Activated naive CD4-positive, alpha-beta T cell treated with Interleukin-2 at 50 U/mL for 16 hours (primary cell): Measurements from ENCODE around the gene SP3.

Experiments
- DNase-seq: peaks from one replicate; pipeline ENCODE4 v3.0.0-alpha.2; 2020

Gene SP3

DNA sequence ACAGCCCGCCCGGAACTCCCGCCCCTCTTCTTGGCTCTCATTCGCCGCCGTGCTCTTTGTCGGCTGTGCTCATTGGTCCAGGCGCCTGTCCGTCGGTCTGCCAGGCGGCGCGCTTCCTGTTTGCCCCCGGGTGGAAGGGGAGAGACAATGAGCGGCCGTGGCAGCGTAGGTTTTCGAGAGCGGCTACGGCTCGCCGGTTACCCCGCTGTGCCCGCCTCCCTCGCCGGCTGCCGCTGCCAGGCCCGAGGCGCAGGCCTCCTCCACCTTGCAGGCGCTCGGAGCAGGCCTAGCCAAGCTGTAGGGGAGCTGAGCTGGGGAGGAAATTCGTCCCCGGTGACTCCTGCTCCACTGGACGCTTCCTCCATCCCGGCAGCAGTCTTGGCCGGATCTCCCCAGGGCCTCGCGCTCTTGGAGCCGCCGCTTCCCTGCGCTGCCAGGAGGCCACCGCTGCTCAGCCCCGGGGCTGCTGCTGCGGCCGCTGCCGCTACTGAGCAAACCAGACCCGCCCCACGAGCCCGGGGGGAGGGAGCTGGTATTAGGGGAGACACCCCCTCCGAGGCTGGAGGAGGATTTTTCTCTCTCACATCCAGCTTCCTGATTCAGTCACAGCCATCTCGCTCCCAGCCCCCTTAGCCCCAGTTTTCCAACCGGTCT, at the start of gene SP3:
Gene SP3 (minus strand): TSS at position 2 of the 654 bp plus-strand sequence. CDS start 202 bp downstream, outside the sequence.
- peak; percentile 96 for DNase-seq

DNA sequence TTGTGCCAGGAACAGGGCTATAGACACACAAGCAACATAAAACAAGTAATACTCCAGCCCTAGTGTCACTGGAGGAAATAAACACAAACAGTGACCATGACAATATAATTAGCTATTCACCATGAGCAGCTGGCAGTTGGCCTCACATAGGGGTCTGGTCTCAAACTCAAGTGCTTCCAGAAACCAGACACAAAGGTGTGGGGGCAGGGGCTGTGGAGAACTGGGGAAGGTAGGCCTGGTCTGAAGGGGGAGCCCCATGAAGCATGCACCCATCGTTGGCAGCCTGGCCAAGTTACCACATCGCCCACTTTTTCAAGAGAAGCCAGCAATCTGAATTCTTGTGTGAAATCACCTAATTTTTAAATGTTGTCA, 49.5 kb upstream of the SP3 start:
- DNase-seq = no peak

DNA sequence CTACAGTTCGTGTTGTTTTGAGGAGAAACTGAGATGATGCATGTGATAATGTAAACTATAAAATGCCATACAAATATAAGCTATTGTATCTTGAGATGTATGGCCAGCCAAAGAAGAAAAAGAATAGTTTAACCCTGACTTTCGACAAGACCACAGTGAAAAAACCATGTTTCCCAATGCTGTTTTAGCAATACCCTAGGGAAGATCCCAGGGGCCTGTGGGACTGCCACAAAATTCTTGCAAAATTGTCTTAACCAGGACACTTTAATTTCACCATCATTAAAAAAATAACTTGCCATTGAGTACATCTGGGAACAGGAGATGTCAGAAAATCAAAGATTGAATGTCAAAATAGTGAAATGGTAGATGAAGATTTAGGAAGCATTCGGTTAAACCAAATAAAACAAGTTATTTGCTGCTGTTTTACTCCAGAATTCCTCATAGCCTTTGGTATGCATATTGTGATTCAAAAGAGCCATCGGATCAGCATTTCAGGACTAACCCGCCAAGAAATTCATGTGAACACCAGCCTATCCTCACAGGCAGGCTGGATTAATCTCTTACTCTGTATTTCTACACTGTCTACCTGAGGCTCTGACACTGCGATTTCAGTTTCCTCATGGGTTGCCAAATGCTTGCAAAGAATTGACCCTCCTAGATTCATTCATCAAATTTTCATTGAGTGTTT, 49.0 kb upstream of the SP3 start:
- no peak for DNase-seq

DNA sequence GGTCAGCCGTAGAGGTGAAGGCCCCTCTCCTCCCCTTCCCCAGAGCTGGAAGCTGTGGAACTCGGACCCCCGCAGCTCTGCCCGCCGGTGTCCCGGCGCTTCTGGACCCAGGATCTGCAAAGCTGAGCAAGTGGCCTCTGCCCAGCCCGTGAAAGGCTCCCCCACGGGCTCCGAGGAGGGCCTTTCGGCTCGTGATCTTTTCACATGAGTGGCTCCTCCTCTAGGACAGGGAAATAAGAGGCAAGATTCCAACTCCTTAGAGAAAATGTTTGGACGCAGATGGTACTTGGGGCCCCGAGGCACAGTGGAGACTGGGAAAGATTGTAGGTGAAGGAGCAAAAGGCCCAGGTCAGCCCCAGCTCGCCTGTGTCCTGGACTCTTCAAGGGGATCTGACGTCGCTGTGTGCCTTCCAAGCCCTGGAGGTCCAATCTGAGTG, 48.2 kb upstream of the SP3 start:
- DNase-seq = no peak

DNA sequence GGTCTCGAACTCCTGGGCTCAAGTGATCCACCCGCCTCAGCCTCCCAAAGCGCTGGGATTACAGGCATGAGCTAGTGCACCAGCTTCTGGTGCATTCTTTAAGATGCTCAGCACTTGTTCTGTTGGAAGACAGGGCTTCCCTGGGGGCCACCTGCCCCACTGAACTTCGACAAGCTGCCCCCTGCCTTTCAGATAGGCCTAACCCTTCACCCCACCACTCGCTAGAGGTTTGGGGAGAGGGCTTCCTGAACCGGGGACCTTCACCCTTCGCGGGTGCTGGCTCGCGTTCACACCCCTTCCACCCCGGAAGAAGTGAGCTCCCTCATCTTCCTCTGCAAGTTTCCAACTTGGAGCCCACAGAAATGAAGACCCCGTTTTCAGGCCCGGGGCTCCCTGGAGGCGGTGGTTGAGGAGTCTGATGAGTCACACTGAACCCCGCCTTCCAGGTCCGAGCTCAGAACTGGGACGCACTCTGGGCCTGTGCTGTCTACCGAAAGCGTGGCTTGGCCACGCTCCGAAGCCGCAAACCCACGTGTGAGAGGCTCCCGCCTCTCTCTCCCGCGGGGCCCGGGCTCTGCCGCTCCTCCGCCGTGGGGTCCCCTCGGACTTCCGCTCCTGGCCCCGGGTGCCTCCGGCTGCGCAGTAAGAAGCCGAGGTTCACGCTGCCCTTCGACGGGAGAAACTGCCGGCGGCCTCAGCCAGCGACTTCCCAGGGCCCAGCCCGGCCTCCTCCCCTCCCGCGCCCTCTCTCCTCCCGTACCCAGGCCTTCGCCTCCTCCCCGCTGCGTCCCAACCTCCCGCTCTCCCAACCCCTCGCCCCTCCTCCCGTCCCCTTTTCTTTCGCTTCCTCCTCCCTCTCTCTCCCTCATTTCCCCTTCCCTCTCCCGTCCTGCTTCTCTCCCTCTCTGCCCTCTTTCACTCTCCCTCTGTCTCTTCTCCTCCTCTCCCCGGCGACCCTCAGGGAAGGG, 47.5 kb upstream of the SP3 start:
- DNase-seq = peak; percentile 23

DNA sequence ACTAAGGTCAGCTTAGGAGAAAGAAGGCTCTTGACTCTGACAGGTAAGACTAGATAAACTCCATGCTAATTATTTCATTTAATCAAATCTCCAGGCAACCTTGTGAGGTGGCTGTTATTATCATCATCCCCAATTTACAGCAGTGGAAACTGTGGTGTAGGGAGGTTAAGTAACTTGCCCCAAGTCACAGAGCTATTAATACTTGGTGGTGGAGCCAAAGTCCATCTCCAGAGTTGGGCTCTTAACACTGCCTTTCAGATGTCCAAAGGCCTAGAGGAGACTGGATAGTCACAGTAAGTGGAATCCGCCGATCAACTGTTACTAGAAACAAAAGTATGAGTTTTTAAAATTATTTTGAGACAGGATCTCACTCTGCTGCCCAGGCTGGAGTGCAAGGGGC, 46.6 kb upstream of the SP3 start:
- DNase-seq = no peak

DNA sequence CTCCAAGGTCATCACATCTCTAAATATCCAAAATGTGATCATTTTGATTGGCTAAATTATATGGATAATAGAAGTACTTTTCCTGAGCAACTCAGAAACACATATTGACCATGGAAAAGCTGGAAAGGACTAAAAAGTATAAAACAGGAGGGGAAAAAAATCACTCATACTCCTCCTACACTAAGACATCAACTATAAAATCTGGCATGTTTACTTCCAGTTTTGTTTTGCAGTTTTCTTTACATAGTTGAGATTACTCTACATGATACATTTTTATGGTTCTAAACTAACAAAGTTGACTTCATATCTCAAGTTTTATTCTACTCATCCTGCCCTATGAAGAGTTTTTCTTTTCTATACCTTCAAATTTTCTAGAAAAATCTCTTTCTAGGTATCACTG, 46.0 kb upstream of the SP3 start:
- no peak for DNase-seq

DNA sequence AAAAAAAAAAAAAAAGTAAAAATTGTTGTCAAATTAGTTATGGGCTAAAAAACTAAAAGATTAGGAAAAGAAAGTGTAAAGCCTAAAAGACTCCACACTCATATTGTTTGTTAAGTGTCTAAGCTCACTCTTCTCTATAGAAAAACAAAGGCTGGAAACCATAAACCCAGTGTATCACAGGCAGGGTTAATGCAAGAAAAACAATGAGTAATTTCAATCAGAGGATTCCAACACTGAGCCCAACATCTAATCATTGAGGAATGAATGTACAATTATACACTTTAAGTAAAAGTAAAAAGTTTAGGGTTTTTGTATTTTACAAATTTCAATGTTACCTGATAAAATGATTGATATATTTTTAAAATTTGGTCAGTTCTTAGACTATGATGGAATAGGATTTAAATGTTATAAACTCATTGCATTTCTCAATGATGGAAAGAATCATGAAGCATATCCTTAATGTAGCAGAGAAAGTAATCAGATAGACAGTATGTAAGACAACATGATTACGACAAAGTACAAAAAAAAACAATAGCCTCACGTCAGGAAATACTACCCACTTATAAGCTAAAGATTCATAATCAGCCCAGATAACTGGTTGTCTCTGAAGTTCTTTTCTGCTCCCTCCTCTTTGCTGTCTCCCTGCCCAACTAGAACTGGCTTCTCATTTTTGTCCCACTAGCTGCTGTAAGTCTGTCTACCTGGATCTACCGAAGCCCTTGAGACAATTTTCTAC, 44.5 kb upstream of the SP3 start:
- no peak for DNase-seq

DNA sequence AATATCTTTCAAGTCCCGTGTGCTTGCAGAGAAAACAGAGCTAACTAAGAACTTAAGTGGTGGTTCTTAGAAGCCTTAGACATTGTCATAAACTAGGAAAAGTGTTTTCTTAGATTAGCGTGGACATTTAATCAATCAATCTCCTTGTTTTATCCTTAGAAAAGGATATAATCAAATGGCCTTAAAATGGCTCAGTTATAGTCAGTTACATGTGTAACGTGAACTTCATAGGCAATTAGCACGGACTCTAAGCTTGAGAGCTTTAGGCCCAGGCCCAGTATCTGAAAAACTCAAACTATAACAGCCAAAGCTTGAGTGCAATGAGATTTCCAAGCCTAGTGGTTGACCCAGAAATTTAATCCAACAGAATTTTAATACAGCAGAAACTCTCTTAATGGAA, 43.5 kb upstream of the SP3 start:
- no peak for DNase-seq

DNA sequence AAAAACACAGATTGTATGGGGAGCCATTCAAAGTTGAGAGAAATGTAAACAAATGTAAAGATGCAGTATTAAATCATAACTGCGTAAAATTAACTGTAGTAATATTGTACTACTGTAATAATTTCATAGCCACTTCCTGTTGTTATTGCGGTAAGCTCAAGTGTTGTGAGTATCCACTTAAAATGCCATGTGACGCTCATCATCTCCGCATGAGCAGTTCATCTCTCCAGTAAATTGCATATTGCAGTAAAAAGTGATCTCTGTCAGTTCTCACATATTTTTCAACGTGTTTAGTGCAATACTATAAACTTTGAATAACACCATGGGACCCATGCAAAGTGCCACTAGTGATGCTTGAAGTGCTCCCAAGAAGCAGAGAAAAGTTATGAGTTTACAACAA, 41.8 kb upstream of the SP3 start:
- DNase-seq = no peak

DNA sequence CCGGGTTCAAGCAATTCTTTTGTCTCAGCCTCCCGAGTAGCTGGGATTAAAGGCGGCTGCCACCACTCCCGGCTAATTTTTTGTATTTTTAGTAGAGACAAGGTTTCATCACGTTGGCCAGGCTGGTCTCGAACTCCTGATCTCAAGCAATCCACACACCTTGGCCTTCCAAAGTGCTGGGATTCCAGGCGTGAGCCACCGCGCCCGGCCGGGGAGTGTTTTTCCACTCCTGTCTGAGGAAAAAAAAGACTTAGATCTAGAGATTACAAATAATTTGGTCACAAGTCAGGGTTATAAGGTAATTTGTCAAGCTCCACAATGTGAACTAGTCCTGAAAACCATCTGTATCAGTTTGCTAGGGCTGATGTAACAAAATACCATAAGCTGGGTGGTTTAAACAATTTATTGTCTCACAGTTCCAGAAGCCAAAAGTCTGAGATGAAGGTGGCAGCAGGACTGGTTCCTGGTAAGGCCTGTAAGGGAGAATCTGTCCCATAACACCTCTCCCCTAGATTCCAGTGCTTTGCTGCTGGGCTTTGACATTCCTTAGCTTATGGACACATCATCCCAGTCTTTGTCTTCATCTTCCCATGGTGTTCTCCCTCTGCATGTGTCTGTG, 40.7 kb upstream of the SP3 start:
- DNase-seq = no peak

DNA sequence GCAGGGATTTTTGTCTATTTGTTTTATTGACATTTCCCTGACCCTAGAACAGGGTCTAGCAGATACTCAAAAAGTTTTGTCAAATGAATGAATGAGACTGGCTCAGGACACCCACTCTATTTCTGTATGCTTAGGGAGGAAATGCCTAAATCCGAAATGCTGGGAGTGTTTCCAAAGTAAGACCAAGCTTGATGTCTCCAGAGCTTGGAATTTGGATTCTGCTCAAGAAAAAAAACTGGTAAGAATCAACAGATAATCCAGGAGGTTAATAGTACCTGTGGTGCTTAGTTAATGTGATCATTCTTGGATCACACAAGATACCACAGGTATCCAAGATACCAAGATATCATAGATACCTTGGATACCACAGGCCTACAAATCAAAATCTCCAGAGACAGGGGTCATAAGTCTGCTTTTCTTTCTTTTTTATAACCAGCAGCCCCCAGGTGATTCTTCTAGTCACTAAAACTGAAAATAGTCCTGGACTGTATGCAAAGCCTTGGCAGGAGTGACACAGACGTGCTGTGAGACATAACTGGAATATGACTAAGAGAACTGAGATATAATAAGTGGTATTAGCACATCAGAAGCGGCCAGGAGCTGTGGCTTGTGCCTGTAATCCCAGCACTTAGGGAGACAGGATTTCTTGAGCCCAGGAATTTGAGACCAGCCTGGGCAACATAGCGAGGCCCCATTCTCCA, 39.9 kb upstream of the SP3 start:
- DNase-seq = no peak

DNA sequence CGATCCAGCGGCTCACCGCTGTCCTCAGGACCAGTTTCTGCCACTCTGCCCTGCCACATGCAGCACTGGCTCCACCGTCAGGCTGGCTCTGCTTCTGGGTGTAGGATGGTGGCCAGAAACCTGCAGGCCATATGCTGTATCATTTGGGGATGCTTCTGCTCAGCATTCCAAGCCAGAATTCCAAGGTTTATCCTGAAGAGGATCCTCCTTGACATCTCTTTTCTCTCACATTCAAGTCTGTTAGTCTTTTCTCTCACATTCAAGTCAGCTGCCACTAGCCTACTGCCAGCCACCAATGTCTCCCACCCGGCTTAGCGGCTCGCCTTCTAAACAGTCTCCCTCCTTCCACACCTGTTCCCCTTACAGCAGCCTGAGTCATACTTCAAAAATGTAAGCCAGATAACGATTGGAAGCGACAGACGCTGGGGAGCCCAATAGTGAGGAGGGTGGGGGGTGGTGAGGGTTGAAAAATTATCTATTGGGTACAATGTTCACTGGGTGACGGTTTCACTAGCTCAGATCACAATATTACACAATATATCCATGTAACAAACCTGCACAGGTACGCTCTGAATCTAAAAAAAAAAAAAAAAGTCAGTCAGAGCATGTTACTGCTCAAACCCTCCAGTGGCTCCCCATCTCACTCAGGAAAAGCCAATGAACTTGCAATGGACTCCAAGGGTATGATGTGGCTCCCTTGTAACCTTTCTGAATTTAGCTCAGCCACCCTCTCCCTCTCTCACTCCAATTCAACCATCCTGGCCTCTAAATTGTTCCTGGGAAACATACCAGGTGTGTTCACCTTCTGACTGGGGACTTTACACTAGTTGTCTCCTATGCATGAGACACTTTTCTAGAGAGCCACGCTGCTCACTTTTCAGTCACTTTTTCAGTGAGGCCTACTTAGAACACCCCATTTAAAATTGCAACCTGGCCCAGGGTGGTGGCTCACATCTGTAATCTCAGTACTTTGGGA, 38.8 kb upstream of the SP3 start:
- DNase-seq = no peak

DNA sequence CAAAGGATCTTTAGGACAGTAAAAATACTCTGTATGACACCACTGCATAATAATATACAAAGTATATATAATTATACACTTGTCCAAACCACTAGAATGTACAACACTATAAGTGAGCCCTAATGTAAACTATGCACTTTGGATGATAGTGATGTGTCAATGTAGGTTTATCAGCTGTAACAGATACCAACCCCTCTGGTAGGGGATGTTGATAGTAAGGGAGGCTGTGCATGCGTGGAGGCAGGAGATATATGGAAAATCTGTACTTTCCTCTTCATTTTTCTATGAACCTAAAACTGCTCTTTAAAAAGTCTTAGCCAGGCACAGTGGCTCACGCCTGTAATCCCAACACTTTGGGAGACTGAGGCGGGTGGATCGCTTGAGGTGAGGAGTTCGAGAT, 37.5 kb upstream of the SP3 start:
- DNase-seq = no peak

DNA sequence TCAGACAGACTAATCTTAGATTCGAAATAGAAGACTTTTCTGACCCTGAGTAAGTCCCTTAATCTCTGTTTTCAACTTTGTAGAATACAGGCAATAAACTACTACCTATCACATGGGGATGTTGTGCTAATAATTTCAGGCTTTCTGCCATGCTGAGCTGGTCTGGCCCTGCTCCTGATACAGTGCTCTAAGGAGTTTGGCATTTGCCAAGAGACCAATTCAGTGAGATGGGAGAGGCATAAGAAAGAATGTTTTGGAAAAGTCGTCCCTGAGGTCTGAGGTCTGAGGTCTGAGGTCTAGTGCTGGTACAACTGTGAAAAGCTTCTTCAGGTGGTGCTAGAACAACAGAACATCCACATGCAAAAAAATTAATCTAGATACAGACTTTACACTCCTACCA, 35.9 kb upstream of the SP3 start:
- no peak for DNase-seq

DNA sequence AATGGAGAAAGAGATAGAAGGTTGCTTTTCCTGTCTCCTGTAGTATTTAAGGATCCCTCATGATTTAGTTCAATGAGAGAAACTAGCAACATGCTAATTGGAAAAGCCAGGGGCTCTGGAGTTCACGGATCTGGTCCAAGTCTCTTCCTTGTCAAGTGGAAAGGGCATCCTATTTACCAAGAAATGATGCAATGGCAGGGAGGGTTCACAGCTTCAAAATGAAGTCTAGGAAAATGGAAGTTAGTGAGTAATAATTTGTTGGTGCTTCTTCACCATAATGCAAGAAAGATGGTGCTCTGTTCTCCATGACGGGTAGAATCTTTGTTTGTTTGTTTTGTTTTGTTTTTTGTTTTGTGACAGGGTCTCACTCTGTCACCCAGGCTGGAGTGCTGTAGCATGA, 34.6 kb upstream of the SP3 start:
- no peak for DNase-seq

DNA sequence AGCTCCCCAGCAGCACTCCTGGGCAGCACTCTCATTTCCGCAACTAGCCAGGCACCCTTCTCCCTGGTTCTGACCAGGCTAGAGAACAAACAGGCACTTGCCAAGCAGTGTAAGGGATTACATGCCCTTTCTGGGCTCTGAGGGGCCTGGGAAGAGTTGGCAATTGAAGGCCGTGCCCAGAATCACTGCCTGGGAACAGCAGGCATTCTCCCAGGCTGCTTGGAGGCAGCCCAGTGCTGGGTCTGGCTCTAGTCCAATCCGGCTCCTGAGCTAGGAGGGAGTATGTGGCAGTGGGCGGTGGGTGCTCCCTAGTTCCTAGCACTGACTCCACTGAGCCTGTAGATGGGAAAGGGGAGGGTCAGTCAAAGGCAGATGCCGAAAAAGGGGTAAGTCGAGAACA, 34.1 kb upstream of the SP3 start:
- DNase-seq = no peak

DNA sequence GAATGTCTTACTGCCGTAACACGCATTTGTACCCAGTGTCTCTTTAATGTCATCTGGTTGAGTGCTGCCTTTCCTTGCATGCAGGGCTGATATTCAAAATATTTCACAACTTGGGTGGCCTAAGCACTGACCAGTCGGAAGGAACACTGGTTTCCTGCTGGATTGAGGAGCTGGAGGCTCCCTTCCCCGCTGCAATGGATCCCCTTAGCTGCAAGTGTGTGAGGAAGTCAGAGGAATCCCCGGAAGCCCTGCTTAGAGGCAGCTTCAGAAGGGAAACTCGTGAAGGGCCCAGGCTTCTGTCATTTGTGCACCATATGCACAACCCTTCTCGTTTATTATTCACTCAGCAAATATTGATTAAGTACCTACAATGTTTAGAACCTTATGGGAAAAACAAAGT, 33.2 kb upstream of the SP3 start:
- DNase-seq = no peak

DNA sequence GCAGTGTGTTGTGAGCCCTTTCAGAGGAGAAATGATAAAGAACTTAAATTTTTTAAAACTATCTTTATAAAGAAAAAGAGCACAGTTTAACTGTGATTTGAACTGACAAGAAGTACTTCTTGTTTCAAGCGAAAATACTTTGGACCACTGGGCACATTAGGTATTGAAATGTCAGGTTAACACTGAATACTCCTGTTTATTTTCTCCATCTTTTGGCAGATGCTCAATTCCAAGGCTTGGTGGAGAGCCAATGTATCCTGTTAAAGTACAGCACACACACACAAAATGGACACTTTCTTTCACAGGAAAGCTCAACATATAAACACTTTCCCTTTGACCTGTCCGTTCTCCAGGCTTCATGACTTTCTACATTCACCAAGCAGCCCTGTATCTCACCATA, 32.6 kb upstream of the SP3 start:
- DNase-seq = no peak

DNA sequence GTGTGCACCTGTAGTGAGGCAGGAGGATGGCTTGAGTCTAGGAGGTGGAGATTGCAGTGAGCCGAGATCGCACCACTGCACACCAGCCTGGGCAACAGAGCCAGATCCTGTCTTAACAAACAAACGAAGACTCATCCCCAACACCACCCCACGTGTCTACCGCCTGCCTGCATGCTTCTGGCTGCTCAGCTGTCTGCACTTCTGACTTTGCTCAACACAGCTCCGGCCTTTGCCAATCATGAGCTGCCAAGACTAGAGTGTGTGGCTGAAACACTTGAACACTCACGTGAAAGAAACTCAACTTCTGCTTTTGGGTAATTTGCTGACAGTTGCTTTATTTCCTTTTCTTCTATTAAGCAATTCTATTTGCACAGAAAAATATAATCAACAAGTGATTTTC, 32.1 kb upstream of the SP3 start:
- no peak for DNase-seq

DNA sequence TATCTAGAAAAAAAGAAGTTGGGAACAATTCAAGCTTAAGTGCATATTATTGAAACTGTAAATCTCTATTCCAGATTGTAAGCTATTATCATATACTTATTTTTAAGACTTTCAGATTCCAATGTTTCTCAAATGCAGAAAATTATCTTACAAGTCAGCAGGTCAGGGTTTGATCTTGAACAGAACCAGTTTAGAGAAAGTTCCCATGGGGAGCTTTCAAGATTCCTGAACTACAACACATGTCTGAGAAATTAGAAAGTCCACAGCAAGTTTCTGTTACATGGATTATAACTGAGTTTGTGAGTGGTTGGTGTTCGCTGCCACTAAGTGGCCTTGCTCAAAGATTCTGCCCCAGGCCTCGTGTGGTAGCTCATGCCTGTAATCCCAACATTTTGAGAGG, 31.6 kb upstream of the SP3 start:
- no peak for DNase-seq
